ENCODE results near the gene CCDC85C. TPM values are rescaled to one million over a fixed set of nuclear protein-coding genes. Genes with fewer than 3 reads are reported as not detected.
A peak's percentile ranks its signal among the peaks of the same experiment; 100 is the strongest.

The CCDC85C gene
- polyA plus RNA-seq, 1 of the 3 experiments (the other 2 are of a cell fraction): 9.6 TPM

DNA sequence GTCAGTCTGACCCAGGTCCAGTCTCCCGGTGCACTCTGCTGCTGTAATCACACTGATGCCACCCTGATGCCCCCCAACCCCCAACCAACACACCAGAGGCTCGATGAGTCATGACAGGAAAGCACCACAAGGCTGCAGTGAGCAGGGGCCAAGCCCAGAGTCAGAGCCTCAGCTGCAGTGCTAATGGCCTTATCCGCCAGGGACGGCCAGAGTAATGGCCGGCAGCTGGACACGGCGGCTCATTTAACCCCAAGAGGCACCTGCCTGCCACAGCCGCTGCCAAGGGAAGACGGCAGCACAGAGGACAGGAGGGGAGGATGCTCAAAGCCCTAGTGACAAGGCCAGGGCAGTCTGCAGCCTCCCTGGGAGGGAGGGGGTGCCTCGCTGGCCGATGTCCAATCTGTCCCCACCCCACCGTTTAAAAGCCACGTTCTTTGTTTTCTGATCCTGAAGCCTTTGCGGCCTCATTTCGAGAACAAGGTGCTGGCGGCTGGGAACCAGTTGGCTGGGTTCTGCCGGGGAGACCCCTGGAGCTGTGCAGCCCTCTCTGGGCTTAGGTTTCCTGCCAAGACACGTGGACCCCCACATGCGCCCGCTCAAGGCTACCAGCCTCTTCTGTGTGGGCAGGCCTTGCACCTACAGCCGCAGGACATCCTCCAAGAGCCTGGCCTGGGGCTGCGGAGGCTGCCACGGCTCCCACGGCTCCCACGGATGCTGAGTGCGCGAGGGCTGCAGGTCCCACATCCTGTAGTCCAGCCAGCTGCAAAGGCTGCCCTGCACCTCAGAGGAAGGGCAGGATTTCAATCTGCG is 13.1 kb downstream of the CCDC85C start (continued):
- TF ChIP-seq, protein P1, sequence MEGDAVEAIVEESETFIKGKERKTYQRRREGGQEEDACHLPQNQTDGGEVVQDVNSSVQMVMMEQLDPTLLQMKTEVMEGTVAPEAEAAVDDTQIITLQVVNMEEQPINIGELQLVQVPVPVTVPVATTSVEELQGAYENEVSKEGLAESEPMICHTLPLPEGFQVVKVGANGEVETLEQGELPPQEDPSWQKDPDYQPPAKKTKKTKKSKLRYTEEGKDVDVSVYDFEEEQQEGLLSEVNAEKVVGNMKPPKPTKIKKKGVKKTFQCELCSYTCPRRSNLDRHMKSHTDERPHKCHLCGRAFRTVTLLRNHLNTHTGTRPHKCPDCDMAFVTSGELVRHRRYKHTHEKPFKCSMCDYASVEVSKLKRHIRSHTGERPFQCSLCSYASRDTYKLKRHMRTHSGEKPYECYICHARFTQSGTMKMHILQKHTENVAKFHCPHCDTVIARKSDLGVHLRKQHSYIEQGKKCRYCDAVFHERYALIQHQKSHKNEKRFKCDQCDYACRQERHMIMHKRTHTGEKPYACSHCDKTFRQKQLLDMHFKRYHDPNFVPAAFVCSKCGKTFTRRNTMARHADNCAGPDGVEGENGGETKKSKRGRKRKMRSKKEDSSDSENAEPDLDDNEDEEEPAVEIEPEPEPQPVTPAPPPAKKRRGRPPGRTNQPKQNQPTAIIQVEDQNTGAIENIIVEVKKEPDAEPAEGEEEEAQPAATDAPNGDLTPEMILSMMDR (IDR thresholded peaks at IDR 0.05): no peak
- peak; percentile 34 for TF ChIP-seq RAD21 (IDR thresholded peaks at IDR 0.05; ENCODE audit: low read length)
- peak; percentile 76 for TF ChIP-seq CHD2 (IDR thresholded peaks at IDR 0.05; ENCODE audit: low read length, partially characterized antibody)
- no peak for TF ChIP-seq ELF1 (IDR thresholded peaks at IDR 0.05)
- TF ChIP-seq EP300 (IDR thresholded peaks at IDR 0.05; ENCODE audit: borderline replicate concordance in 1 of 2, low read depth in 1 of 2, low read length in 1 of 2): no peak; a peak in 1 of 4 replicates
- TF ChIP-seq EZH2phosphoT487 (IDR thresholded peaks at IDR 0.05; ENCODE audit: borderline replicate concordance, low read depth): no peak
- TF ChIP-seq MAX (IDR thresholded peaks at IDR 0.05; ENCODE audit: low read depth): peak; percentile 37; the same call in 1 of the 2 replicates
- TF ChIP-seq RFX5 (IDR thresholded peaks at IDR 0.05; ENCODE audit: low read length): no peak
- no peak for TF ChIP-seq POLR2AphosphoS5 (IDR thresholded peaks at IDR 0.05; ENCODE audit: low read depth, low read length)
- peak; percentile 29; the same call in 1 of the 2 replicates for TF ChIP-seq SMC3 (IDR thresholded peaks at IDR 0.05; ENCODE audit: low read depth, low read length)
- no peak for TF ChIP-seq SIN3A (IDR thresholded peaks at IDR 0.05; ENCODE audit: borderline replicate concordance, low read depth, low read length)

GRCh38 chr14:99589651-99590530 is 14.1 kb downstream of the CCDC85C start:
- peaks cover 96% of the 10 kb centered on the region for H3K79me2 ChIP-seq (ENCODE audit: insufficient read depth)
- H3K9me3 ChIP-seq: no peaks in the 10 kb centered on the region
- no peak overlapping the region; a peak in 1 of 4 replicates for H3K4me3 ChIP-seq (ENCODE audit: low read depth in 2 of 2, low read length in 1 of 2)
- no peaks in the 10 kb centered on the region for H3K9me2 ChIP-seq
- H4K20me1 ChIP-seq (ENCODE audit: insufficient read depth): peaks cover 30% of the 10 kb centered on the region; the same call in 1 of the 2 replicates
- H3K4me1 ChIP-seq (ENCODE audit: control insufficient read depth in 1 of 2, insufficient read depth in 2 of 2, low read depth in 1 of 2, low read length in 1 of 2): peaks cover 28 to 91% of the 10 kb centered on the region in 2 experiments
- no peaks in the 10 kb centered on the region for H3K36me3 ChIP-seq (replicated peaks in 1 of 2; ENCODE audit: control insufficient read depth in 1 of 2, insufficient read depth in 2 of 2, low read length in 1 of 2)
- ChIA-PET POLR2A (interaction anchor here (1.5 to 1.7 kb wide), 2 partner anchors 14 to 16 kb away, joined by 5 to 7 read pairs; partner anchors contain the start of gene CCDC85C), CTCF (interaction anchor here (0.9 to 2.4 kb wide), 10 partner anchors 12 to 72 kb away, joined by 3 to 14 read pairs (median 6); partner anchors contain the start of gene CCDC85C)
- H2AFZ ChIP-seq (ENCODE audit: low read depth): no peak overlapping the region
- peak overlapping the region; percentile 65; the same call in 1 of the 2 replicates for H3K4me2 ChIP-seq
- no peak overlapping the region for H3K9ac ChIP-seq
- H3F3A ChIP-seq (replicated peaks; ENCODE audit: insufficient read depth): no peaks in the 10 kb centered on the region
- no peak for DNase-seq
- WGBS (ENCODE audit: low lambda C conversion rate): 82% methylated on average over 13 of the region's 17 CpGs
- no peak for TF ChIP-seq MAX (IDR thresholded peaks at IDR 0.05; ENCODE audit: low read depth)
- no peak for TF ChIP-seq FOXJ3 (CRISPR knock-in tag; IDR thresholded peaks at IDR 0.05)
- TF ChIP-seq POLR2AphosphoS5 (IDR thresholded peaks at IDR 0.05; ENCODE audit: low read depth, low read length): no peak
- no peak for TF ChIP-seq TCF12 (IDR thresholded peaks at IDR 0.05)
- no peak for TF ChIP-seq SIN3A (IDR thresholded peaks at IDR 0.05; ENCODE audit: borderline replicate concordance, low read depth, low read length)
- TF ChIP-seq REST (IDR thresholded peaks at IDR 0.05; ENCODE audit: low read depth, low read length): no peak
- TF ChIP-seq NFIC (IDR thresholded peaks at IDR 0.05; ENCODE audit: borderline replicate concordance): no peak
- no peak for TF ChIP-seq MEF2A (IDR thresholded peaks at IDR 0.05; ENCODE audit: borderline replicate concordance, low read depth)
- no peak for TF ChIP-seq RXRA (IDR thresholded peaks at IDR 0.05; ENCODE audit: borderline replicate concordance, low read depth)
- TF ChIP-seq FOXM1 (IDR thresholded peaks at IDR 0.05; ENCODE audit: low read depth): no peak
- no peak for TF ChIP-seq JUND (IDR thresholded peaks at IDR 0.05)
- TF ChIP-seq RFX5 (IDR thresholded peaks at IDR 0.05; ENCODE audit: low read length): no peak
- TF ChIP-seq EZH2phosphoT487 (IDR thresholded peaks at IDR 0.05; ENCODE audit: borderline replicate concordance, low read depth): no peak
- TF ChIP-seq, protein P2, sequence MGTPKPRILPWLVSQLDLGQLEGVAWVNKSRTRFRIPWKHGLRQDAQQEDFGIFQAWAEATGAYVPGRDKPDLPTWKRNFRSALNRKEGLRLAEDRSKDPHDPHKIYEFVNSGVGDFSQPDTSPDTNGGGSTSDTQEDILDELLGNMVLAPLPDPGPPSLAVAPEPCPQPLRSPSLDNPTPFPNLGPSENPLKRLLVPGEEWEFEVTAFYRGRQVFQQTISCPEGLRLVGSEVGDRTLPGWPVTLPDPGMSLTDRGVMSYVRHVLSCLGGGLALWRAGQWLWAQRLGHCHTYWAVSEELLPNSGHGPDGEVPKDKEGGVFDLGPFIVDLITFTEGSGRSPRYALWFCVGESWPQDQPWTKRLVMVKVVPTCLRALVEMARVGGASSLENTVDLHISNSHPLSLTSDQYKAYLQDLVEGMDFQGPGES (IDR thresholded peaks at IDR 0.05; ENCODE audit: low read depth, low read length): no peak
- no peak for TF ChIP-seq EP300 (IDR thresholded peaks at IDR 0.05; ENCODE audit: borderline replicate concordance in 1 of 2, low read depth in 1 of 2, low read length in 1 of 2)
- no peaks in the 10 kb centered on the region for H3K27me3 ChIP-seq (ENCODE audit: insufficient read depth)
- H3K27ac ChIP-seq (ENCODE audit: low read depth in 2 of 2, low read length in 1 of 2): peak overlapping the region in 1 of 2 experiments; percentile 95; a peak in 3 of 4 replicates
